IPS DF 6.9 (cell line): ENCODE data around the gene CACNA1C.

Source experiments
- DNase-seq: peaks from one replicate; pipeline ENCODE4 v3.0.0-alpha.2; 2013; ENCODE audit warnings: low read depth, low spot score
- H3K27ac ChIP-seq: one replicate; pipeline ENCODE4 v1.5.1; 2013; ENCODE audit warnings: low read length, control low read depth
- H3K27me3 ChIP-seq: 2 replicates; pipeline ENCODE4 v1.6.1; 2013; ENCODE audit warnings: mild to moderate bottlenecking, low read length; ENCODE audit not compliant: control insufficient read depth, insufficient read depth
- H3K36me3 ChIP-seq: 2 replicates; pipeline ENCODE4 v1.6.1; 2013; ENCODE audit warnings: low read length; ENCODE audit not compliant: control insufficient read depth, insufficient read depth
- H3K4me1 ChIP-seq: 2 replicates; pipeline ENCODE4 v1.6.1; 2013; ENCODE audit warnings: low read length; ENCODE audit not compliant: control insufficient read depth, insufficient read depth
- H3K4me3 ChIP-seq: 2 replicates; pipeline ENCODE4 v1.5.1; 2013; ENCODE audit warnings: mild to moderate bottlenecking, low read length
- H3K9me3 ChIP-seq: 2 replicates; pipeline ENCODE4 v1.6.1; 2013; ENCODE audit warnings: low read length, inconsistent platforms; ENCODE audit not compliant: control insufficient read depth, insufficient read depth
- WGBS: extraction: QIAGEN DNeasy Blood & Tissue Kit; methylation state at CpG from one replicate; pipeline ENCODE4 v1.1.7; 2013; ENCODE audit warnings: mixed read lengths, missing lambda C conversion rate; ENCODE audit not compliant: insufficient read length, insufficient coverage; 5-methylcytosine and 5-hydroxymethylcytosine counted together

CACNA1C gene

GRCh38 chr12:2192231-2192630, 139.4 kb downstream of the CACNA1C start:
- no peak overlapping the region for H3K4me3 ChIP-seq
- no peak for DNase-seq
- no peaks in the 10 kb centered on the region for H3K27me3 ChIP-seq
- peaks cover 10% of the 10 kb centered on the region; the same call in 1 of the 2 replicates for H3K4me1 ChIP-seq
- H3K27ac ChIP-seq = no peak overlapping the region
- no peaks in the 10 kb centered on the region for H3K36me3 ChIP-seq
- no peaks in the 10 kb centered on the region for H3K9me3 ChIP-seq
- WGBS = no CpG with 5 or more reads among the region's 10 CpGs

GRCh38 chr12:2194060-2194459, 141.3 kb downstream of the CACNA1C start:
- peaks cover 11% of the 10 kb centered on the region; the same call in 1 of the 2 replicates for H3K4me1 ChIP-seq
- H3K27ac ChIP-seq = no peak overlapping the region
- H3K36me3 ChIP-seq = no peaks in the 10 kb centered on the region
- no peaks in the 10 kb centered on the region for H3K27me3 ChIP-seq
- DNase-seq = no peak
- H3K9me3 ChIP-seq = no peaks in the 10 kb centered on the region
- no CpG with 5 or more reads among the region's 4 CpGs for WGBS
- no peak overlapping the region for H3K4me3 ChIP-seq

- Histone ChIP-seq H3K27me3 (no peaks in the 10 kb centered on the region), H3K9me3 (no peaks in the 10 kb centered on the region), H3K4me3 (no peak overlapping the region), H3K36me3 (no peaks in the 10 kb centered on the region), H3K4me1 (peaks cover 9% of the 10 kb centered on the region; the same call in 1 of the 2 replicates), H3K27ac (no peak overlapping the region)
- no peak for DNase-seq
- WGBS = no CpG with 5 or more reads among the region's 4 CpGs
Measured at GRCh38 chr12:2194571-2194970, 141.8 kb downstream of the CACNA1C start.

- Histone ChIP-seq H3K27me3 (no peaks in the 10 kb centered on the region), H3K4me1 (peaks cover 8% of the 10 kb centered on the region; the same call in 1 of the 2 replicates), H3K36me3 (no peaks in the 10 kb centered on the region), H3K9me3 (no peaks in the 10 kb centered on the region), H3K4me3 (no peak overlapping the region), H3K27ac (no peak overlapping the region)
- no peak for DNase-seq
- no CpG with 5 or more reads among the region's 5 CpGs for WGBS
Measured at GRCh38 chr12:2195085-2195484, 142.3 kb downstream of the CACNA1C start.

- H3K9me3 ChIP-seq = no peaks in the 10 kb centered on the region
- no CpG with 5 or more reads among the region's 18 CpGs for WGBS
Measured at GRCh38 chr12:2198005-2198501, 145.3 kb downstream of the CACNA1C start.

GRCh38 chr12:2198542-2198941, 145.8 kb downstream of the CACNA1C start:
- Histone ChIP-seq H3K27me3 (no peaks in the 10 kb centered on the region), H3K4me1 (peaks cover 5% of the 10 kb centered on the region; the same call in 1 of the 2 replicates), H3K36me3 (no peaks in the 10 kb centered on the region), H3K4me3 (no peak overlapping the region), H3K27ac (no peak overlapping the region), H3K9me3 (no peaks in the 10 kb centered on the region)
- no peak for DNase-seq
- WGBS = no CpG with 5 or more reads among the region's 5 CpGs

More at GRCh38 chr12:2198005-2198501, 145.3 kb downstream of the CACNA1C start:
- Histone ChIP-seq H3K4me1 (peaks cover 5% of the 10 kb centered on the region; the same call in 1 of the 2 replicates), H3K36me3 (no peaks in the 10 kb centered on the region), H3K27ac (no peak overlapping the region), H3K27me3 (no peaks in the 10 kb centered on the region), H3K4me3 (no peak overlapping the region)
- DNase-seq = peak; percentile 52

- Histone ChIP-seq H3K4me3 (no peak overlapping the region), H3K27me3 (no peaks in the 10 kb centered on the region), H3K9me3 (no peaks in the 10 kb centered on the region), H3K36me3 (no peaks in the 10 kb centered on the region), H3K27ac (no peak overlapping the region), H3K4me1 (no peaks in the 10 kb centered on the region; the same call in 1 of the 2 replicates)
- WGBS = no CpG with 5 or more reads among the region's 7 CpGs
- no peak for DNase-seq
Measured at GRCh38 chr12:2205996-2206395, 153.2 kb downstream of the CACNA1C start.

- Histone ChIP-seq H3K9me3 (no peaks in the 10 kb centered on the region), H3K4me3 (no peak overlapping the region), H3K4me1 (peaks cover 5% of the 10 kb centered on the region; the same call in 1 of the 2 replicates), H3K27ac (no peak overlapping the region), H3K27me3 (no peaks in the 10 kb centered on the region), H3K36me3 (no peaks in the 10 kb centered on the region)
- WGBS = no CpG with 5 or more reads among the region's 18 CpGs
- no peak for DNase-seq
Measured at GRCh38 chr12:2208837-2209635, 156.2 kb downstream of the CACNA1C start.

GRCh38 chr12:2211119-2211518, 158.3 kb downstream of the CACNA1C start:
- no peak for DNase-seq
- H3K9me3 ChIP-seq = no peaks in the 10 kb centered on the region
- H3K4me3 ChIP-seq = no peak overlapping the region
- peaks cover 5% of the 10 kb centered on the region; the same call in 1 of the 2 replicates for H3K4me1 ChIP-seq
- H3K27me3 ChIP-seq = no peaks in the 10 kb centered on the region
- no peaks in the 10 kb centered on the region for H3K36me3 ChIP-seq
- WGBS = no CpG with 5 or more reads among the region's 3 CpGs
- H3K27ac ChIP-seq = no peak overlapping the region

- H3K4me3 ChIP-seq = no peak overlapping the region
- no peaks in the 10 kb centered on the region for H3K36me3 ChIP-seq
- H3K27ac ChIP-seq = no peak overlapping the region
- DNase-seq = no peak
- no peaks in the 10 kb centered on the region for H3K27me3 ChIP-seq
- WGBS = no CpG with 5 or more reads among the region's 1 CpG
- peaks cover 5% of the 10 kb centered on the region; the same call in 1 of the 2 replicates for H3K4me1 ChIP-seq
- no peaks in the 10 kb centered on the region for H3K9me3 ChIP-seq
Measured at GRCh38 chr12:2212537-2212936, 159.8 kb downstream of the CACNA1C start.
